Measurements from ENCODE around the gene PHLDA3.

PHLDA3 gene

GRCh38 chr1:201499795-201500669, 31.0 kb upstream of the PHLDA3 start:
- Histone ChIP-seq H3K27ac (ENCODE audit: low read length) (no peak overlapping the region), H3K9me3 (ENCODE audit: insufficient read depth, low read length) (no peaks in the 10 kb centered on the region), H3K9ac (ENCODE audit: low read length) (no peak overlapping the region), H3K36me3 (replicated peaks; ENCODE audit: low read depth, low read length) (peaks cover 41% of the 10 kb centered on the region), H2AFZ (ENCODE audit: low read depth, low read length) (no peak overlapping the region), H3K4me2 (ENCODE audit: low read length) (no peak overlapping the region), H3K79me2 (ENCODE audit: low read length) (peaks cover 59% of the 10 kb centered on the region), H3K27me3 (ENCODE audit: low read depth, low read length) (no peaks in the 10 kb centered on the region), H4K20me1 (ENCODE audit: insufficient read depth, low read length) (peaks cover 29% of the 10 kb centered on the region), H3K4me1 (ENCODE audit: low read length) (peaks cover 2% of the 10 kb centered on the region), H3K4me3 (ENCODE audit: low read length) (no peak overlapping the region)
- no peak for TF ChIP-seq EZH2phosphoT487 (IDR thresholded peaks at IDR 0.05; ENCODE audit: low read depth)
- no peak for TF ChIP-seq CTCF (IDR thresholded peaks at IDR 0.05; ENCODE audit: low read depth, low read length)

- H3K4me2 ChIP-seq (ENCODE audit: low read length), result no peak overlapping the region
- H3K9ac ChIP-seq (ENCODE audit: low read length), result no peak overlapping the region
- peaks cover 49% of the 10 kb centered on the region for H3K36me3 ChIP-seq (replicated peaks; ENCODE audit: low read depth, low read length)
- H3K27ac ChIP-seq (ENCODE audit: low read length), result no peak overlapping the region
- H3K79me2 ChIP-seq (ENCODE audit: low read length), result peaks cover 51% of the 10 kb centered on the region
- TF ChIP-seq CTCF (IDR thresholded peaks at IDR 0.05; ENCODE audit: low read depth, low read length) (no peak), EZH2phosphoT487 (IDR thresholded peaks at IDR 0.05; ENCODE audit: low read depth) (no peak)
- H3K9me3 ChIP-seq (ENCODE audit: insufficient read depth, low read length), result no peaks in the 10 kb centered on the region
- no peak overlapping the region for H2AFZ ChIP-seq (ENCODE audit: low read depth, low read length)
- no peaks in the 10 kb centered on the region for H3K4me1 ChIP-seq (ENCODE audit: low read length)
- H3K4me3 ChIP-seq (ENCODE audit: low read length), result no peak overlapping the region
- H3K27me3 ChIP-seq (ENCODE audit: low read depth, low read length), result no peaks in the 10 kb centered on the region
- peaks cover 27% of the 10 kb centered on the region for H4K20me1 ChIP-seq (ENCODE audit: insufficient read depth, low read length)
These were observed 30.2 kb upstream of the PHLDA3 start for GRCh38 chr1:201499191-201499590.

- Histone ChIP-seq H3K4me1 (ENCODE audit: low read length) (no peaks in the 10 kb centered on the region), H4K20me1 (ENCODE audit: insufficient read depth, low read length) (peaks cover 24% of the 10 kb centered on the region), H3K36me3 (replicated peaks; ENCODE audit: low read depth, low read length) (peaks cover 52% of the 10 kb centered on the region), H3K9ac (ENCODE audit: low read length) (no peak overlapping the region), H3K27ac (ENCODE audit: low read length) (no peak overlapping the region), H3K4me3 (ENCODE audit: low read length) (no peak overlapping the region), H3K4me2 (ENCODE audit: low read length) (no peak overlapping the region), H3K79me2 (ENCODE audit: low read length) (peaks cover 45% of the 10 kb centered on the region), H3K27me3 (ENCODE audit: low read depth, low read length) (no peaks in the 10 kb centered on the region), H3K9me3 (ENCODE audit: insufficient read depth, low read length) (no peaks in the 10 kb centered on the region), H2AFZ (ENCODE audit: low read depth, low read length) (no peak overlapping the region)
- TF ChIP-seq EZH2phosphoT487 (IDR thresholded peaks at IDR 0.05; ENCODE audit: low read depth), result no peak
- TF ChIP-seq CTCF (IDR thresholded peaks at IDR 0.05; ENCODE audit: low read depth, low read length), result no peak
These were observed 29.6 kb upstream of the PHLDA3 start for GRCh38 chr1:201498621-201499020.

GRCh38 chr1:201497935-201498509, 29.0 kb upstream of the PHLDA3 start:
- no peaks in the 10 kb centered on the region for H3K9me3 ChIP-seq (ENCODE audit: insufficient read depth, low read length)
- H3K4me1 ChIP-seq (ENCODE audit: low read length), result no peaks in the 10 kb centered on the region
- H3K27ac ChIP-seq (ENCODE audit: low read length), result no peak overlapping the region
- peaks cover 39% of the 10 kb centered on the region for H3K79me2 ChIP-seq (ENCODE audit: low read length)
- peaks cover 24% of the 10 kb centered on the region for H4K20me1 ChIP-seq (ENCODE audit: insufficient read depth, low read length)
- H3K27me3 ChIP-seq (ENCODE audit: low read depth, low read length), result no peaks in the 10 kb centered on the region
- H2AFZ ChIP-seq (ENCODE audit: low read depth, low read length), result no peak overlapping the region
- peaks cover 55% of the 10 kb centered on the region for H3K36me3 ChIP-seq (replicated peaks; ENCODE audit: low read depth, low read length)
- TF ChIP-seq CTCF (IDR thresholded peaks at IDR 0.05; ENCODE audit: low read depth, low read length) (no peak), EZH2phosphoT487 (IDR thresholded peaks at IDR 0.05; ENCODE audit: low read depth) (no peak)
- H3K4me3 ChIP-seq (ENCODE audit: low read length), result no peak overlapping the region
- no peak overlapping the region for H3K4me2 ChIP-seq (ENCODE audit: low read length)
- H3K9ac ChIP-seq (ENCODE audit: low read length), result no peak overlapping the region

Data from OCI-LY3 (cell line).